Neural cell (in vitro differentiated cells): Measurements from ENCODE around the gene PLS1.

Experiments used
- CTCF ChIP-seq: fragments of 450-650 bp; IDR thresholded peaks from 2 replicates; pipeline ENCODE4 v1.5.1; 2014; ENCODE audit warnings: antibody characterized with exemption, mild to moderate bottlenecking, moderate library complexity; ENCODE audit not compliant: poor library complexity, severe bottlenecking
- EP300 ChIP-seq: fragments of 450-650 bp; conservative IDR thresholded peaks from 2 replicates; pipeline ENCODE4 v1.6.1; 2014; ENCODE audit warnings: antibody characterized with exemption, mild to moderate bottlenecking, moderate library complexity; ENCODE audit not compliant: poor library complexity, severe bottlenecking
- POLR2AphosphoS5 ChIP-seq: IDR thresholded peaks from 2 replicates; pipeline ENCODE4 v1.6.1; 2012

DNA sequence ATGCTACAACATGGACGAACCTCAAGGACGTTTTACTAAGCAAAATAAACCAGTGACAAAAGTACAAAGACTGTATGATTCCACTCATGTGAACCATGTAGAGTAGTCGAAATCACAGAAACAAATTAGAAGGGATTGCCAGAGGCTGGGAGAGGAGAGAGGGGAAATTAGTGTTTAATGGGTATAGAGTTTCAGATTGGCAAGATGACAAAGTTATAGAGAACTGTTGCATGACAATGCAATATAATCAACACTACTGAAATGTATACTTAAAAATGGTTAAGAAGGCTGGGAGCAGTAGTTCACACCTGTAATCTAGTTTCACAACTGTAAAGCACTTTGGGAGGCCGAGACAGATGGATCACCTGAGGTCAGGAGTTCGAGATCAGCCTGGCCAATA, 36.9 kb downstream of the PLS1 start:
- TF ChIP-seq CTCF, result no peak
- TF ChIP-seq POLR2AphosphoS5, result no peak
- TF ChIP-seq EP300, result no peak
